Thymus (tissue), 11 donors: ENCODE results near the gene GOLGA5. TPM values are rescaled to one million over a fixed set of nuclear protein-coding genes. Genes with fewer than 3 reads are reported as not detected.

Source experiments
- DNase-seq, 9 donors: peaks; one replicate each; pipeline ENCODE4 v3.0.0-alpha.2; 2013; ENCODE audit warnings: low spot score in 9 of 9, low read depth in 6 of 9, missing footprints in 1 of 9
- H3K27ac ChIP-seq, 2 donors: one replicate each; pipeline ENCODE4 v1.5.1; 2013; ENCODE audit warnings: control low read depth in 1 of 2, low read depth in 1 of 2, low read length in 1 of 2, mild to moderate bottlenecking in 1 of 2, moderate library complexity in 1 of 2
- H3K27me3 ChIP-seq, 2 donors: one replicate each; pipeline ENCODE4 v1.5.1; 2013; ENCODE audit warnings: low read length in 1 of 2; ENCODE audit not compliant: control insufficient read depth in 2 of 2, insufficient read depth in 1 of 2
- H3K36me3 ChIP-seq, 2 donors: one replicate each; pipeline ENCODE4 v1.5.1; 2013; ENCODE audit warnings: low read length in 1 of 2, mild to moderate bottlenecking in 1 of 2, moderate library complexity in 1 of 2; ENCODE audit not compliant: control insufficient read depth in 2 of 2, insufficient read depth in 2 of 2
- H3K4me1 ChIP-seq, 2 donors: one replicate each; pipeline ENCODE4 v1.5.1; 2013; ENCODE audit warnings: low read length in 2 of 2; ENCODE audit not compliant: control insufficient read depth in 2 of 2, insufficient read depth in 2 of 2
- H3K4me3 ChIP-seq, 2 donors: one replicate each; pipeline ENCODE4 v1.5.1; 2013; ENCODE audit warnings: low read length in 2 of 2, control low read depth in 1 of 2, mild to moderate bottlenecking in 1 of 2
- H3K9me3 ChIP-seq, 2 donors: one replicate each; pipeline ENCODE4 v1.5.1; 2013; ENCODE audit warnings: low read length in 1 of 2, mild to moderate bottlenecking in 1 of 2; ENCODE audit not compliant: control insufficient read depth in 2 of 2, insufficient read depth in 1 of 2
- WGBS: extraction: QIAGEN DNeasy Blood & Tissue Kit; methylation state at CpG from one replicate; pipeline ENCODE4 v1.1.7; 2013; 5-methylcytosine and 5-hydroxymethylcytosine counted together
- polyA plus RNA-seq: library from polyadenylated mRNA; stranded (reverse); fragments of 200-250 nt; gene quantifications from one replicate; pipeline ENCODE4 v1.2.3, GENCODE V29; 2013
- total RNA-seq: library from RNA; stranded (reverse); fragments of 120-200 nt; gene quantifications from one replicate; pipeline ENCODE4 v1.2.4, GENCODE V29; 2013
- donor health status: healthy.

GOLGA5 gene
- total and polyA plus RNA-seq, 2 donors, result 22.7 to 30.3 TPM

DNA sequence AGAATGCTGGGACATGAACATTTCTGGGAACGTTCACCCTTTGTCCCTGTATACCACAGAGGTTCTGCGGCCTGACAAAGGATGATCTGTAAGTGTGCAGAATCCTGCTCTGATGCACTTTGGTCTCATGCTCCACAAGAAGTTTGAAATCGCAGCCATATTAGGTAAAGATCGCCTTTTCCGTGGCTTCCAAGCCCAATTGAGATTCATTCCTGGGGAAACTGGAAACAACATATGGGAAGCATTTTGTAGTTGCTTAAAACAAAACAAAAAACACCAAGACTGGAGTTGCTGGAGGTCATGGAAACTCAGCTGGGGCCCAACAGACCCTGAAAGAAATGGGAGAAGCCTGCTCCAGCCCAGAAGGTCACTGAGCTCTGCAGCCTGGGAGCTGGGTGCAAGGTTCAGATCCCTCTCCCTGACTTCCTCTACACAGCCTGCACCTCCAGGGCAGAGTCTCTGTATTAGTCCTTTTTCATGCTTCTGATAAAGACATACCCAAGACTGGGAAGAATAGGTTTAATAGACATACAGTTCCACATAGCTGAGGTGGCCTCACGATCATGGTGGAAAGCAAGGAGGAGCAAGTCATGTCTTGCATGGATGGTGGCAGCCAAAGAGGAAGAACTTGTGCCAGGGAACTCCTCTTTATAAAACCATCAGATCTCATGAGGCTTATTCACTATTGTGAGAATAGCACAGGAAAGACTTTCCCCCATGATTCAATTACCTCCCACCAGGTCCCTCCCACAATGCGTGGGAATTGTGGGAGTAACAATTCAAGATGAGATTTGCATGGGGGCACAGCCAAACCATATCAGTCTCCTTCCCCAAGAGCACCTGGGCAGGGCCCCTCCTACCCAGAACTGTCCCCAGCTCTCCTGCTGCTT, 68.0 kb downstream of the GOLGA5 start:
- H3K4me1 ChIP-seq, result no peaks in the 10 kb centered on the region
- no peak overlapping the region for H3K4me3 ChIP-seq
- no peaks in the 10 kb centered on the region for H3K36me3 ChIP-seq
- WGBS, result 97% methylated on average over 7 of the region's 7 CpGs
- no peak for DNase-seq
- H3K27me3 ChIP-seq, result no peaks in the 10 kb centered on the region
- no peak overlapping the region for H3K27ac ChIP-seq
- no peaks in the 10 kb centered on the region for H3K9me3 ChIP-seq

DNA sequence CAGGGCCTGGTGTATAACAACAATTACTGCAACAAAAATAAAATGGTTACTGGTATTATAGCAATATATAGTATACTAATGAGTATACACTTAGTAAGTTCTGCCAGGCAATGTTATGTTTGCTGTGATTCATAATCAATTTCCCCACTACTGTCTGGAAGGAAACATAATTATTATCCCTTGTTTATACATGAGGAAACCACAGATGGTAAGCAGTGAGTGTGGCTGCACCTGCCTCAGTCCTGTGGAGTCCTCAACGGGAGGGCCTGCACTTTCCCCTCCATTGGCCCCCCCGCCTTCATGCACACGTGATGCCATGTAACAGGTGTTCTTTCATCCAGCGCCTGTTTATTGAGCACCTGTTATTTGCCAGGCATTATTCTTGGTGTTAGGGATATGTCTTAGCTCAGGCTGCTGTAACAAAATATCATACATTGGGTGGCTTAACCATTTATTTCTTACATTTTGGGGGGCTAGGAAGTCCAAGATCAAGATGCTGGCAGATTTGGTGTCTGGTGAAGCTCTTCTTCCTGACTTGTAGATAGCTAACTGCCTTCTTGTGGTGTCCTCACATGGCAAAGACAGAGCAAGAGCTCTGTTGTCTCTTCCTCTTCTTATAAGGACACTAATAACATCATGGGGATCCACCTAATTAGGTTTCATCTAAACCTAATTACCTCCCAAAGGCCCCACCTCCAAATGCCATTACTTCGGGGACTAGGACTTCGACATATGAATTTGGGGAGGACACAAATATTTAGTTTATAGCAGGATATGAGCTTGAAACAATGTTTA, 69.4 kb downstream of the GOLGA5 start:
- no peaks in the 10 kb centered on the region for H3K36me3 ChIP-seq
- no peaks in the 10 kb centered on the region for H3K27me3 ChIP-seq
- DNase-seq, result no peak
- WGBS, result 64% methylated on average over 6 of the region's 6 CpGs
- H3K4me3 ChIP-seq, result no peak overlapping the region
- no peak overlapping the region for H3K27ac ChIP-seq
- no peaks in the 10 kb centered on the region for H3K4me1 ChIP-seq
- H3K9me3 ChIP-seq, result no peaks in the 10 kb centered on the region

DNA sequence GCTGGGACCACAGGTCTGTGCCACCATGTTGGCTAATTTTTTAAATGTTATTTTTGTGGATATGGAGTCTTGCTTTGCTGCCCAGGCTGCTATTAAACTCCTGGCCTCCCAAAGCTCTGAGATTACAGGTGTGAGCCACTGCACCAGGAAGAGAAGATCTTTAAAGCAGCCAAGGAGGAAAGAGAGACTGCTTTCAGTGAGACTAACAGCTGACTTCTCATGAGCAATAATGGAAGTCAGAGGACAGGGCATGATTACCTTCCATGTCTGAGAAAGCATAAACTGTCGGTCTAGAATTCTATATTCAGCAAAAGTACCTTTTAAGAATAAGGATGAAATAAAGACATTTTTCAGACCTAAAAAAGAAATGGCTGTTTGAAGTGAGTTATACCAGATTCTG, 71.6 kb downstream of the GOLGA5 start:
- no peak overlapping the region for H3K27ac ChIP-seq
- H3K36me3 ChIP-seq, result no peaks in the 10 kb centered on the region
- no peaks in the 10 kb centered on the region for H3K4me1 ChIP-seq
- no peaks in the 10 kb centered on the region for H3K27me3 ChIP-seq
- DNase-seq, result no peak
- H3K4me3 ChIP-seq, result no peak overlapping the region
- WGBS, result 94% methylated on average over 1 of the region's 1 CpG
- no peaks in the 10 kb centered on the region for H3K9me3 ChIP-seq

DNA sequence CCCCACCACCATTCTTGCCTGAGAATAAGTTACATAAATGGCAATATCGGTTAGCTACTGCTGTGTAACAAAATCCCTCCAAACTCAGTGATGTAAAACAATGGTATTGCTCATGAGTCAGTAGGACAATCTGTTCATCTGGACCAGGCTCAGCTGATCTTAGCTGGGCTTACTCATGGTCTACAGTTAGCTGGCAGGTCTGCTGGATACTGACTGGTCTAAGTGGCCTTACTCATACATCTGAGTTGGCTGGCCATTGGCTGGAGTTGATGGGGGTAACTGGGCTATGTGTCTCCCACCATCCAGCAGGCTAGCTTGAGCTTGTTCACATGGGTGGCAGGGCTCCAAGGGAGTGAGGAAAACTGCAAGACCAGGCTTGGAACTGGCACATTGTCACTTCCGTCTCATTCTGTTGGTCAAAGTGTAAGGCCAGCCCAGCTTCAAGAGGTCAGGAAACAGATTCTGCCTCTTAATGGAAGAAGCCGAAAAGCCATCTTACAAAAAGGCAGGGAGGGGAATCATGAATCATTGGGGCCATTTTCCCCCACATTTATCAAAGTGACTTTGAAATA, 72.2 kb downstream of the GOLGA5 start:
- no peaks in the 10 kb centered on the region for H3K9me3 ChIP-seq
- DNase-seq, result no peak
- WGBS, result 65% methylated on average over 3 of the region's 3 CpGs
- no peaks in the 10 kb centered on the region for H3K27me3 ChIP-seq
- H3K4me1 ChIP-seq, result no peaks in the 10 kb centered on the region
- no peaks in the 10 kb centered on the region for H3K36me3 ChIP-seq
- H3K27ac ChIP-seq, result no peak overlapping the region
- H3K4me3 ChIP-seq, result no peak overlapping the region

DNA sequence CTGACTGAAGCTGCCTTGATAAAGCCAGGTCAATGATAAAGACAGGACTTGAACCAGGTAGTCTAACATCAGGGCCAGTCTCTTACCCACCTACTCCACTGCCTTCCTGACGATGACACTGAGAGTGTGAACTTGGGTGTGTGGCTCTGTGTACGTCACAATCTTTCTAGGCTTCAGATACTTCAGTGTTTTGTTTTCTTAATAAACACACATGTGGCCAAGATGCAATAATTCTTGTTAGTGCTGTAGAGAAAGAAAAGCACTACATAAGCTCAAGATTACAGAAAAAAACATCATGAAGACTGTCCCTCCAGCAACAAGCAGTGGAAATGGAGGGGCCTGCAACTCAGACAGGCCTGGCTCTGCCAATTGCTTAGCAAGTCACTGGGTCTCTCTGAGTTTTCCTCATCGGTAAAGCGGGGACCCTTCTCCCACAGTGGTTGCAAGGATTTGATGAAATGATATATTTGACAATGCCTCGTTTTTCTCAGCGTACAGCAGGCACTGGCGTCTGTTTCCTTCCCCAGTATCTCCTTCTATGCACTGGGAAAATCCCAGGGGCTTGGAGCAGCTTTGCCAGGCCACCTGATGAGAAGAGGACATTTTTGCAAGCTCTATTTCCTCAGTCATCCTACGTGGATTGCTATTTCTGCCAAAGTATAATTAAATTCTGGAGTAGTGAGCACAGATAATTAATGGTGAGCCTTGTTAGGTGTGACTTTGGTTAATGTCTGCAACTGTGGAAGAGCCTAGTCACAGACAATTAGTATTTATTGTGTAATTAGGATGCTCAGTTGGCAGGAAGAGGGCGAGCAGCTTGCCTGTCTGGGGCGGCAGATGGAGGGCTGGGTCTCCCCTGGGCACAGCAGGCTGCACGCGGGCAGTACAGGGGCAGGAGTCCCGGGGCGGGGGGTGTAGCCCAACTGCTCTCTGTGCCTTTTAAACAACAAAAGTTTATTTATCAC, 73.1 kb downstream of the GOLGA5 start:
- Histone ChIP-seq H3K9me3 (no peaks in the 10 kb centered on the region), H3K4me1 (no peaks in the 10 kb centered on the region), H3K27ac (no peak overlapping the region), H3K4me3 (no peak overlapping the region), H3K27me3 (no peaks in the 10 kb centered on the region), H3K36me3 (no peaks in the 10 kb centered on the region)
- 96% methylated on average over 14 of the region's 14 CpGs for WGBS
- DNase-seq, result no peak

- H3K4me3 ChIP-seq, result no peak overlapping the region
Measured at GRCh38 chr14:92874962-92875661, 81.0 kb downstream of the GOLGA5 start.

GRCh38 chr14:92877757-92878431, 83.8 kb downstream of the GOLGA5 start:
- whole genome bisulfite sequencing, result 70% methylated on average over 18 of the region's 18 CpGs
- H3K27me3 ChIP-seq, result peaks cover 0 to 45% of the 10 kb centered on the region in 2 donors
- no peak for DNase-seq

More at GRCh38 chr14:92874962-92875661, 81.0 kb downstream of the GOLGA5 start:
- Histone ChIP-seq H3K9me3 (no peaks in the 10 kb centered on the region), H3K36me3 (no peaks in the 10 kb centered on the region), H3K4me1 (no peaks in the 10 kb centered on the region), H3K27me3 (peaks cover 0 to 29% of the 10 kb centered on the region in 2 donors), H3K27ac (no peak overlapping the region)
- DNase-seq, result no peak
- WGBS, result 77% methylated on average over 13 of the region's 13 CpGs

GRCh38 chr14:92880351-92880750, 86.2 kb downstream of the GOLGA5 start:
- 95% methylated on average over 7 of the region's 7 CpGs for WGBS
- peaks cover 0 to 39% of the 10 kb centered on the region in 2 donors for H3K27me3 ChIP-seq

More at GRCh38 chr14:92877757-92878431, 83.8 kb downstream of the GOLGA5 start:
- Histone ChIP-seq H3K9me3 (no peaks in the 10 kb centered on the region), H3K4me3 (no peak overlapping the region), H3K36me3 (no peaks in the 10 kb centered on the region), H3K27ac (no peak overlapping the region), H3K4me1 (no peaks in the 10 kb centered on the region)

More at GRCh38 chr14:92880351-92880750, 86.2 kb downstream of the GOLGA5 start:
- DNase-seq, result no peak
- H3K4me1 ChIP-seq, result no peaks in the 10 kb centered on the region
- H3K4me3 ChIP-seq, result no peak overlapping the region
- no peaks in the 10 kb centered on the region for H3K9me3 ChIP-seq
- H3K36me3 ChIP-seq, result no peaks in the 10 kb centered on the region
- H3K27ac ChIP-seq, result no peak overlapping the region
